DMS53 (cell line): Measurements from ENCODE around the gene FMOD.
"Not testable (repeated sequence)": the region's sequence is repeated elsewhere in the genome, so short reads cannot be mapped to it uniquely, and the experiment has no call there.

Source experiments
- DNase-seq: peaks from one replicate; lab custom pipeline; 2025; lab: John Stamatoyannopoulos, UW

FMOD gene

DNA sequence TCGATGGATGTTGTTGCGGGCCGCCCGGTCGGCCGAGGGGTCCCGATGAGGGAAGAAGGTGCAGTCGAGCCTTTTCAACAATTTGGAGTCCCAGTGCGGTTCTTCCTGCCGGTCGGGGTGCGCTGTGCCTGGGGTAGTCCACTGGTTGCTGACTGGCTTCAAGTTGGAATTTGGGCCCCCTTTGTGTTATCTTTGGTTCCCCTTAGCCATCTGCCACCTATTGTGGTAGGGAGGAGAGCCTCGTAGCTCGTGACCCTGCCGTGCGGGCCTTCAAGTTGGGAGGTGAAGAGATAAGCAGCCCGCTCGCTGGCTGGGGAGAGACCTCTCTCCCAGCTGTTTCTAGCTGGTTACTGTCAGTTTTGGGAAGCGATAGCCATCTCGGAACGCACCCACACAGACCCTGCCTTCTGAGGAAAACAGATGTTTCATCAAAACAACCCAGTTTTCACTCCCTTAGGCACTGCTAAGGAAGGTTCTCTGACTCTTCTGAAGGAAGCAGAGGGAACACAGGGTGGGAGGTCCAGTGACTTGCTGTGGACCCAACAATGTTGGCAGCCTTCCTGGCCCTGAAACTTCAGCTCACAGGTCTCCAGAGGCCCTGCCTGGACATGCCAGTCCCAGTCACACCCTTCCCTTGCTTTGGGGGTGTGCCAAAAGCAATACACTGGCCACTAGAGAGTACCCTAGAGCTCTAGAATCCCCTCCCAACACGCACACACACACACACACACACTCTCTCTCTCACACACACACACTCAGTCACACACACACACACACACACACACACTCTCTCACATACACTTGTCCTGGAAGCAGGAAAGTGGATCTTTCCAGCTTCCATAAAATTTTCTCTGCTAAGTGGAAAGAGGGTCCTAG, 44.6 kb downstream of the FMOD start:
- peak; percentile 66 for DNase-seq

DNA sequence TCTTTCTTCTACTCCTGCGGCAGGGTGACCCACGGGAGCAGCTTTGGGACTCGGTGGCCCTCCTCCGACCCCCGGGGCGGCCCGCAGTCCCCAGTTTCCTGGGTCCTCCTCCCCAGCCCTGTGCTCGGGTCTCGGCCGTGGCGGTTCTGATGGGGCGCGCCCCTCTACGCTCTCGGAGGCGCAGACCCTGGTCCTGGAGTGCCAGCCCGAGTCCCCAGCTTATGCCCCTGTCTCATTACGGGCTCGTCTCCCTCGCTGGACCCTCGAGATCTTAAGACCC, 45.2 kb downstream of the FMOD start:
- no peak for DNase-seq

DNA sequence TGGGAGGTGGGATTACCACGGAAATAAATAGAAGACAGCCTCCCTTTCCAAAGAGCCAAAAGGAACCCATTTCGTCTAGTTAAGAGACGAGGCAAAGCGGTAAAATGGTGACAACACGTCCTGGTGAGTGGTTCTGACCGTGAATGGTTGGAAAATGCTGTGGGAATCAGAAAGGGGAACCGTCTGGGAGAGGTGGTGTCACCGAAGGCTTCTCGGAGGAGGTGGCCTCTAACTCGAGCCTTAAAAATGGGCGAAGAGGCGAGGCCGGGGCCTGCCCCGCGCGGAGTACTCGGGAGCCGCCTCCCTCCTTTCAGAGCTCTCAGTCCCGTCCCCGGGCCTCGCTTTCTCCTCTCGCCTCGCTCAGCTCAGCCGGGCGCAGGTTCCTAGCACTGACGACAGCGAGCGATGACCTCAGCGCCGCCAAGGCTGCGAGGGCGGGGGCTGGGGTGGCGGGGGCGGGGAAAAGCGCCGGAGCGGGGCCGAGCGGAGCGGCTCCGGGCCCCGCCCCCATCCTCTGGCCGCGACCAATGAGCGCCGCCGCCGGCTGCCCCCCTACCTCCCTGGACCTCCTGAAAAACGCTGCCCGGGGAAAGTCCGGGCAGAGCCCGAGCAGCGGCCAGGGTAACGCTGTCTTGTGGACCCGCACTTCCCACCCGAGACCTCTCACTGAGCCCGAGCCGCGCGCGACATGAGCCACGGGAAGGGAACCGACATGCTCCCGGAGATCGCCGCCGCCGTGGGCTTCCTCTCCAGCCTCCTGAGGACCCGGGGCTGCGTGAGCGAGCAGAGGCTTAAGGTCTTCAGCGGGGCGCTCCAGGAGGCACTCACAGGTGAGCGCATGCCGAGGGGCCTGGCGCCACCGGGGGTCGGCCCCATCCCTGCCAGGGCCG, 45.8 kb downstream of the FMOD start, which contains the start of gene BTG2:
BTG2 (plus strand) TSS at position 601 of the 890 bp plus-strand sequence; CDS start at position 689, 88 bp downstream.
- peak; percentile 99 for DNase-seq

DNA sequence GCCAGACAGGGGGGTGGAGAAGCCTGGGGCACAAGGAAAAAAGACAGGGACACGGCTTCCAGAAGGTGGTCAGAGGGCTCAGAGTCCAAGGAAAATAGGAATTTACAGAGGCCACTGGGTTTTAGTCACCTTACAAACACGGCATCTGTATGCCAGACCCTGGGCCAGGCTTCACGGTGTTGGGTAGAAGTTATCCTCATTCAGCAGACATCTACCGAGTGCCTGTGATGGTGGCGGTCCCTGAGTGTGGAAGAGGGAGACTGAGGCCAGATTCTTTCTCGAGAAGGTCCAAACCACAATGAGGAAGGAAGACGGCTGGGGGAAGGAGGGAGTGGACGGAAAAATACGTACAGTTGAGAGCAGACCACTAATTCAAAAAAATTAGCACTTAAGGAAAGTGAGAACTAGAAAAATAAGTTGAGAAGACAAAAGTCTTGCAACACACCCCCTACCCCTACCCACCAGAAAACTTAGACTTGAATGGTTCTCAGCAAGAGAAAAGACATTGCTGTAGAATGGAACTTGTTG, 46.5 kb downstream of the FMOD start:
- DNase-seq: no peak

DNA sequence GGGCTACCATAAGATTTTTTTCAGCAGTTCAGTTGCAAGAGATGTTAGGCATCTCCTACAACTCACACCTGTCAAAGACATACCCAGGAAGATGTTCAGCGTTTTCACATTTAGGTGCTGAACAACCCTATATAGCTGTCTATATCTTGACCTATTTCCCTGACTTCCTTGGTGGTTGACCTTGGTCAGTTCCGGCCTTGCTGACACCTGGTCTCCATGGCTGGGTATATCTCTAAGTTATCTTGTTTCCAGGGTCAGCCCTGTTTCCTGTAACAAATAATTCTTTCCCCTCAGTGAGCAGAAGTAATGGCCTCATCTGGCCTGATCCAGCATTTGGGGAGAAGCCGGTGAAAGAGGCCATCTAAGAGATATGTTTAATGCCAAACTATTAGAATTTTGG, 48.0 kb downstream of the FMOD start:
- no peak for DNase-seq

DNA sequence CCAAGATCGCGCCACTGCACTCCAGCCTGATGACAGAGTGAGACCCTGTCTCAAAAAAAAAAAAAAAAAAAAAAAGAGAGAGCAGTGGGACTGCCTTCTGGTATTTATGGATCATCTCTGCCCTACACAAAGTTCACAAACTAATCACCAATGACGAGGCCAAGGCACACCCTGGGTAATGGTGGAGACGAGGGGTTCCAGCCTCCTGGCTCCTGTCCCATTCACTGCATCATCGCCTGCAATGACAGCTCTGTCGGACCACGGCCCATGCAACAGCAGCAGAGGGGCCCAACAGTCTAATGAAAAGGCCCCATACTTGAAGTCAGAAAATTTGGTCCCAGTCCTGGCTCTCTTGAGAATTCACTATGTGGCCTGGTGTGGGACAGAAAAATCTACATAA, 48.5 kb downstream of the FMOD start:
- no peak for DNase-seq

DNA sequence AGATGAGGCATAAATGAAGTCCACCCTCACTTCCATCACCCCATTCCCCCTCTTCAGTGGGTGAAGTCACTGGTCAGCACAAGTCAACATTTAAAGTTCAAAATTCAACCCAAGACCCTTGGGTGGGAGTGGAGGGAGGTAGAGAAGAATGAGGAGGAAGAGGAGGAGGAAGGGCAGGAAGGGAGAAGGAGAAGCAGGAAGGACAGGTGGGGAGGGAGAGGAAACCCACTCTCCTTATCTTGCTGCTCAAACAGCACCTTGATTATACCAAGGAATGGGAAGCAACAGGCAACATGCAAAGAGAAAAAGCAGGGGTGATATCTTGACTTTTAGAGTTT, 49.6 kb downstream of the FMOD start:
- DNase-seq: no peak

DNA sequence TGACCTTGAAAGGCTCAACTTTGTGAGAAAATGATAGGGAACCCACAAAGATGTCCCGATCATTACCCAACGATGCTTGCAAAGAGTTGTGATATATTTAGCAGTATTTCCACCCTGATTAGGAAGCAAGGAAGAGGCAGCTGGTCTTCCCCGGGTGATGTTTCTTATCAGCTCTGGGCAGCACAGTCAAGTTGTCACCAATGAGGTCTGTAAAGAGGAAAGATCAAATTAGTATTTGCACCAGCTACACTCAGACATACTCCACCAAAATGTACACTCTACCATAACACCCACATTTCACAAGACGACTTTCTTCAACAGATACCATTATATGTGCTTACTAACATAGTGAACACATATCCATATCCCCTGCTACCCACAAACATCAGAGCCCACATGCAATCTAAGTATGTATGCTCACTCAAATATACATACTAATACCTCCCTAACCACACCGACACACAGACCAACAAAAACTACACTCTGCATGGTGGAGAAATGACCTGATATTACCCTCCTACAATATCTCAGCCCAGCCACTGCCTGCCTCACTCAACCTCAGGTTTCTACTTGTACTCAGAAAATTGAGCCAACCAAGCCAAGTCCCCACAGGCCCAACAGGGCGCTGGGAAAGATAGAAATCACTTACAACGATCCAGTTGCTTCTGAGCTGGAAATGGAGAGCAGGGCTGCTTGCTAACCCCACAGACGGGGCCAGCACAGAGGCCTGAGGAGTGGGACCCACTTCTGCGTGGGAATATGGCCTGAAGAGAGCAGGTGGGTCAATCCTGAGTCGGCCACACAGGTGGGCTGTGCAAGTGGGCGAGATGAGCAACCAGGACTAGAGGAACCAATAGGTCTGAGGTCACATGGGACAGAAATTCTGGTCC, 50.2 kb downstream of the FMOD start:
- no peak for DNase-seq

DNA sequence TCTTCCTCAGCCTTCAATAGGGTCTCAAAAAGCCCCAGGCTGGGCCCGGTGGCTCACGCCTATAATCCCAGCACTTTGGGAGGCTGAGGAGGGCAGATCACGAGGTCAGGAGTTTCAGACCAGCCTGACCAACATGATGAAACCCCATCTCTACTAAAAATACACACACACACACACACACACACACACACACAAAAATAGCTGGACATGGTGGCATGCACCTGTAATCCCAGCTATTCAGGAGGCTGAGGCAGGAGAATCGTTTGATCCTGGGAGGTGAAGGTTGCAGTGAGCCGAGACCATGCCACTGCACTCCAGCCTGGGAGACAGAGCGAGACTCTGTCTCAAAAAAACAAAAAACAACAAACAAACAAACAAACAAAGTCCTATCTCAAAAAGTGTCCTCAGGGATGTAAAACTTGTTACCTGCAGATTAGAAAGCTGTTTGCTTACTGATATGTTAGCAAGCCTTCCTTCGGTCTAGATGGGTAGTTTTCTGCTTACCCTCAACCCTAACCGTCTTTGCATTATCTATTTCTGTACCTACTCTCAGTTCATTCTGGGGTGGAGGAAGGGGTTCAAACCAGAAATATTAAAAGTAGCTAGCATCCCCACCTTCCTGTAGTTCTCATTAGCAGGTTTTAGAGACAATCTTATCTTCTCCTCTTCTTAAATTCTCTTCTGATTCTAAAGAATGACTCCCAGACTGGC, 51.0 kb downstream of the FMOD start:
- DNase-seq: not testable (repeated sequence)

DNA sequence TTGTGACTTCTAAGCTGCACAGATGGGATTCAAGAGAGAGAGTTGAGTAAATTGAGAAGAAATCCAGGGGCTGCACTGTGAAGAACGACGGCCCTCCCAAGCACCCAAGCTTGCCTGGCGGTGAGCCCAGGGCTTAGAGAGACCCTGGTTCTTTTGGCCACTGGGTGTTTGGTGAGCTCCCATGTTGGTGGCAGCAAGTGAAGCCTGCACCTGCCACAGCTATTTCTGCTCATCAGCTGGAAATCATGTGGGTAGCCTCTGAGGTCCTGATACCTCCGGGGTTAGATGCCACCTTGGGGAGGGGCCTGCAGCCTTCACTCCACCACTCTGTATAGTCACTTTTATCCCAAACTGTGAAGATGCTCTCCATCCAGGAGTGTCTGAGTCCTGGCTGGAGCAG, 51.8 kb downstream of the FMOD start:
- DNase-seq: no peak

DNA sequence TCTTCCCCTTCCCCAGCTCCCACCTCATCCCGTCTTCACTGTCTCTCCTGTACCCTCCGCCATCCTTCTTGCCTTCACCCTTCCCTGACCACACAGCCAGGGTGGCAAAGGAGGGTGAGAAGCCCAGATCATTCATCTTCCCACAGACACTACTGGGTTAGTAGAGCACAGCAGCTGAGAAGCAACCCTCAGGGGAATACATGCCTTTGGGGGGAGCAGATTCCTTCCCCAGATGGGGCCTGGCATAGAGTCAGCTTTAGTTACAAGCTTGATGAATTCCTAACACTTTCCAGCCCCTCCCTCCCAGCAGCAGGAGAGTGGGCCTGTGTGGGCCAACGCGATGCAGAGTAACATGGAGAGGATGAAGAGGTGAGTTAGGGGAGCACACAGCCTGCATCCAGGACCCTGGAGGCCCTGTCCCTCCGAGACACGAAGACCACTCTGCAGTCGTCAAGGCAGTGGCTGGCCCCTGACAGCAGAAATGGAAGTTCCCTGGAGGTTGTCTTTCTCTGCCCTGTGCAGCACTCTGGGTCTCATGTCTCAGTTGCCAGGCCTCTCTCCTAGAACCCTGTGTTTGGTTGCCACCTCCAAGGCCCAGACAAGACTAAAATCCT, 54.4 kb downstream of the FMOD start:
- no peak for DNase-seq

DNA sequence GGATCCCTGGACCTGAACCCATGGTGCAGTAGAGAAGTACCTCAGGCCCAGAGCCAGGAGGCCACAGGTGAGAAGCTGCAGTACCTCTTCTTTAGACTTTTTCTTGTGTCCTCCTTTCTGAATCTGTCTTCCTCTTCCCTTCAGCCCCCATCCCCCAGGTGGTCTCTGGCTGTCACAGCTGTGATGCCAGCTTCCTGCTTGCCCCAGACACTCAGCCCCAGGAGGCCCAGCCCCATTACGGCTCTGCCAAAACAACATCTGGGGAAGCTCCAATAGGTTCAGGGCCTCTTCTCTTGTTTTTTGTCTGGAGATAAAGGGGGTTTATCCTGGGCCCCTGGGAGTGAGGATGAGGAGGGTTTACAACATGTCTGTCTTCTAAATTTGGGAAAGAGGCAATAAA, 55.1 kb downstream of the FMOD start:
- DNase-seq: no peak

DNA sequence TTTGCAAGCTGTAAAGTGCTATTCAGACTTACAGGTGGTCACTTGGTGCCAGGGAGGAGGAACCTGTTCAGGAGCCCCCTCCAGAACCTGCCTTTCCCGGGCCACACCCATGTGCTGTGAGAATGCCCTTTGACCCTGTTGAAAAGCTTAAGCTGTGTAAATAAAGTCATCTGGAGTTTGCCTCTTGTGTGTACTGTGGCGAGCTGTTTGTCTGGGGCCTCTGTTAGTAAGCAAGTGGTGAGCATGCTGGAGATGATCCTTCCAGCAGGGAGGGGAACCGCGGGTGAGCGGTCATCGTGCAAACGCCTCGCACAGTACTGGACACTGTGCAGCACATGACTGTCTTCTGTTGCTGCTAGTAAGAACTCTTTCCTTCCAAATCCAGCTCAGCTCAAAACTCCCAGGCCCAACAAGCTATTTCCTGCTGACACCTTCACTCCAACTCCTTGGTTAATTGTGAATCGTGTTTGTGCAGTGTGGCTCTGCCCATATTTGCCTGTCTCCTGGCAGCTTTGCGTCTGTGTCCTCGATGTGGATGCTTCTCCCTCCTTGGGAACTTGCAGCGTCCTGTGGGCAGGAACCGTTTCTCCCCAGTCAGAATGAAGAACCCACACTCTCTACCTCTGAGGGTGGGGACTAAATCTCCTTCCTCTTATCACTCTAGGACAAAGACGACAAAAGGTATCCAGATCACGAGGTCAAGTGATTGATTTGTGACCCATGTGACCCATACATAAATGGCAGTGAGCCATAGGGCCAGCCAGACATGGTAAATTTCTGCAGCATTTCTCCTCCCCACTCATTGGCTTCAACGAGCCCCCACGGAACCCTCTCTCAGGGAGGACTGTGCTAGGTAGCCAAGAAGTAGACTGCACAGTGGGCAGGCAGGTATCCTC, 59.5 kb downstream of the FMOD start:
- DNase-seq: peak; percentile 99
